Measurements from ENCODE around the gene RNF121. TPM values are rescaled to one million over a fixed set of nuclear protein-coding genes. Genes with fewer than 3 reads are reported as not detected.

The RNF121 gene
- total RNA-seq, 1 experiment from 2014 or later: 56.9 TPM

DNA sequence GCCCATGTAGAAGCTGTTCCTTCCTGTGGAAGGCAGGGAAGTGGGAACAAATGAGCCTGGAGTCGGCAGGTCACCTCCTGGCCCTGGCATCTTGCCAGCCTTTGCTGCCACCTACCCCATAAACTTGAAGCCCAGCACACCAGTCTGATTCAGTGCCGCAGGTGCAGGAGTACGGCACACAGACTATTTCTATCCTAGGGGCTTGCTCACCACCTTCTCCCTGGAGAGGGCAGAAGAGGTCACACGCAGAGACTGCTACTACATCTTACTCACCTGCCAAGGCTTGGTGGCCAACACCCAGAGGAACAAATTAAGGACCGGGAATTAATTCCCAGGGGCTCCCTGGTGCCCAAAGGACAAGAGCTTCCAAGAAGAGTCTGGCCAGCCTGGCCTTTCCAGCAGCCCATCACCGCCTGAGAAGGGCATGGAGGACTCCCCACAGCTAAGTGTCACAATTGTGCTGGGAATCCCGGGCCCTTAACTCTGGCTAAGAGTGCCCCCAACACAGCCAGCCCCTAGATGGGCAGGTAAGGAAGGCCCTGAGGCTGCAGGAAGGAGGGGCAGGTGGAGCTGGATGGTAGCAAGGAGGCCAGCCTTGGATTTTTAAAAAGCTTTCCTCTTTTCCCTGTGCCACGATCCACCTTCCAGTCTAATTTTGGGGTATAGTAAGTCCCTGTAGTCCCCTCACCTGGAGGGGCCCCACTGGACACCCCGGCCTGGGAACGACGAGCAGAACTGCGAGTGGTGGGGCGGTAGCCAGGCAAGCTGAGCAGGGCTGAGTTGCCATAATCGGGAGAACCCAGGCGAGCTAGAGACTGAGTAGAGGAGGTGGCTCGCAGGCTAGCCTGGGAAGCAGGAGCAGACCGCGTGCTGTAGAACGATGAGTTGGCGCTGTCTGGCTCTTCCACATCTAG, 76.8 kb downstream of the RNF121 start:
- H2BK12ac ChIP-seq (ENCODE audit: insufficient read length, low read depth, low read length): no peak overlapping the region
- no peaks in the 10 kb centered on the region for H3K79me2 ChIP-seq (ENCODE audit: insufficient read depth, low read length)
- H4K20me1 ChIP-seq (ENCODE audit: control insufficient read depth, insufficient read depth, insufficient read length): no peaks in the 10 kb centered on the region
- peaks cover 52 to 91% (median 86%) of the 10 kb centered on the region in 3 experiments; a peak in 6 of 7 replicates for H3K36me3 Mint-ChIP-seq (ENCODE audit: insufficient read depth in 1 of 3, low read depth in 3 of 3)
- no peaks in the 10 kb centered on the region for H3K4me1 Mint-ChIP-seq
- H3K4ac ChIP-seq (ENCODE audit: low read depth, low read length): no peak overlapping the region
- H3K56ac ChIP-seq (ENCODE audit: insufficient read length, low read depth, low read length): no peak overlapping the region
- H3T11ph ChIP-seq (ENCODE audit: low read length): no peak overlapping the region
- H3K27me3 Mint-ChIP-seq (ENCODE audit: low read depth): peaks cover 9% of the 10 kb centered on the region; the same call in 1 of the 2 replicates
- H3K4me3 Mint-ChIP-seq: no peak overlapping the region
- H2AK5ac ChIP-seq (ENCODE audit: insufficient read length, low read length): no peak overlapping the region
- no peak overlapping the region for H2BK20ac ChIP-seq (ENCODE audit: low read depth, low read length, poor library complexity, severe bottlenecking)
- no peaks in the 10 kb centered on the region for H3K9me3 ChIP-seq (ENCODE audit: control insufficient read depth, low read depth, low read length)
- TF ChIP-seq CTCF (conservative IDR thresholded peaks at IDR 0.05): no peak
- no peak for DNase-seq
- H4K91ac ChIP-seq (ENCODE audit: insufficient read length, low read depth, low read length): no peak overlapping the region
- no peak overlapping the region for H3K18ac ChIP-seq (ENCODE audit: insufficient read length, low read depth, low read length)
- no peak overlapping the region for H3K27ac ChIP-seq (ENCODE audit: insufficient read length, low read depth, low read length)
- no CpG with 5 or more reads among the region's 20 CpGs for WGBS (ENCODE audit: extremely low coverage, insufficient read length, low lambda C conversion rate)
- H4K8ac ChIP-seq (replicated peaks; ENCODE audit: insufficient read length, low read depth, low read length): no peak overlapping the region
- no peak overlapping the region for H2BK15ac ChIP-seq (ENCODE audit: low read depth, low read length)
- H3K14ac ChIP-seq (ENCODE audit: insufficient read depth, low read length): no peak overlapping the region
- H3K9ac ChIP-seq (ENCODE audit: extremely low read depth, insufficient read length, low read length): no peak overlapping the region
- H3K79me1 ChIP-seq (ENCODE audit: insufficient read depth, low read depth, low read length, poor library complexity, severe bottlenecking): no peaks in the 10 kb centered on the region
- no peaks in the 10 kb centered on the region for H3K4me1 ChIP-seq (ENCODE audit: insufficient read depth, low read length)
- peak overlapping the region in 2 of 3 experiments; percentile 34 to 56; a peak in 1 of 7 replicates for H3K27ac Mint-ChIP-seq
- H3K9me3 Mint-ChIP-seq: no peaks in the 10 kb centered on the region
- no peak overlapping the region for H2BK5ac ChIP-seq (ENCODE audit: insufficient read length, low read length)
- no peaks in the 10 kb centered on the region for H3K23me2 ChIP-seq (ENCODE audit: insufficient read length, low read depth, low read length, poor library complexity, severe bottlenecking)
- no peak overlapping the region for H2AFZ ChIP-seq (ENCODE audit: low read length)
- H4K5ac ChIP-seq (ENCODE audit: insufficient read length, low read depth, low read length): no peak overlapping the region
- no peak overlapping the region for H3K23ac ChIP-seq (ENCODE audit: insufficient read length, low read depth, low read length)
- no peak overlapping the region for H2BK120ac ChIP-seq (ENCODE audit: low read depth, low read length, poor library complexity, severe bottlenecking)
- no peak overlapping the region for H3K4me2 ChIP-seq (ENCODE audit: insufficient read depth, insufficient read length, low read length)
- H3K27me3 ChIP-seq (ENCODE audit: insufficient read depth, low read length): no peaks in the 10 kb centered on the region

Data from H9 (cell line).